Activated CD4-positive, alpha-beta T cell treated with anti-CD3 and anti-CD28 coated beads for 36 hours (primary cell): ENCODE results near the gene SLC8A2. TPM values are rescaled to one million over a fixed set of nuclear protein-coding genes. Genes with fewer than 3 reads are reported as not detected.
A peak's percentile ranks its signal among the peaks of the same experiment; 100 is the strongest.
"Not testable (repeated sequence)": the region's sequence is repeated elsewhere in the genome, so short reads cannot be mapped to it uniquely, and the experiment has no call there.

Experiments used
- ATAC-seq: fragments of 200-7000 bp; cut with Tn5 transposase; one replicate; pipeline ENCODE4 v1.10.0; 2021; ENCODE audit warnings: mild to moderate bottlenecking, moderate library complexity
- CTCF ChIA-PET: fragments of 350-600 bp; sonication (Branson Sonifier 250); formaldehyde crosslinking; loops from one replicate; lab custom pipeline; 2021; ENCODE audit warnings: antibody characterized with exemption; lab: Charles Lee
- POLR2A ChIA-PET: fragments of 350-600 bp; sonication (Branson Sonifier 250); formaldehyde crosslinking; loops from one replicate; lab custom pipeline; 2021; ENCODE audit warnings: antibody characterized with exemption, inconsistent platforms; lab: Charles Lee
- DNase-seq: peaks from one replicate; pipeline ENCODE4 v3.0.0-alpha.2; 2020
- H3K27ac Mint-ChIP-seq: one replicate; pipeline ENCODE4 v1.8.0; 2021; ENCODE audit warnings: mixed read lengths
- H3K27me3 Mint-ChIP-seq: one replicate; pipeline ENCODE4 v1.8.0; 2021; ENCODE audit warnings: mixed read lengths
- H3K36me3 Mint-ChIP-seq: one replicate; pipeline ENCODE4 v1.8.0; 2021; ENCODE audit warnings: low read depth, mixed read lengths
- H3K4me1 Mint-ChIP-seq: one replicate; pipeline ENCODE4 v1.8.0; 2021; ENCODE audit warnings: mixed read lengths
- H3K4me3 Mint-ChIP-seq: one replicate; pipeline ENCODE4 v1.8.0; 2021; ENCODE audit warnings: mild to moderate bottlenecking, moderate library complexity, mixed read lengths
- H3K9me3 Mint-ChIP-seq: one replicate; pipeline ENCODE4 v1.8.0; 2021; ENCODE audit warnings: low read depth, mixed read lengths
- intact Hi-C, 2 experiments: fragments of 100-400 bp; cut with DNase I in 1 of 2; cut with micrococcal nuclease in 1 of 2; formaldehyde crosslinking; loops; one replicate each; pipeline versions ENCODE4 v1.14.2 to v1.15.1; 2022 to 2024; cut with DNase I, micrococcal nuclease
- total RNA-seq, 2 experiments: library from RNA; stranded (reverse); gene quantifications; one replicate each; pipeline ENCODE4 v1.2.3, GENCODE V29; 2021

Gene SLC8A2
- total RNA-seq, 2 experiments from 2014 or later, result 0.11 to 0.23 TPM

DNA sequence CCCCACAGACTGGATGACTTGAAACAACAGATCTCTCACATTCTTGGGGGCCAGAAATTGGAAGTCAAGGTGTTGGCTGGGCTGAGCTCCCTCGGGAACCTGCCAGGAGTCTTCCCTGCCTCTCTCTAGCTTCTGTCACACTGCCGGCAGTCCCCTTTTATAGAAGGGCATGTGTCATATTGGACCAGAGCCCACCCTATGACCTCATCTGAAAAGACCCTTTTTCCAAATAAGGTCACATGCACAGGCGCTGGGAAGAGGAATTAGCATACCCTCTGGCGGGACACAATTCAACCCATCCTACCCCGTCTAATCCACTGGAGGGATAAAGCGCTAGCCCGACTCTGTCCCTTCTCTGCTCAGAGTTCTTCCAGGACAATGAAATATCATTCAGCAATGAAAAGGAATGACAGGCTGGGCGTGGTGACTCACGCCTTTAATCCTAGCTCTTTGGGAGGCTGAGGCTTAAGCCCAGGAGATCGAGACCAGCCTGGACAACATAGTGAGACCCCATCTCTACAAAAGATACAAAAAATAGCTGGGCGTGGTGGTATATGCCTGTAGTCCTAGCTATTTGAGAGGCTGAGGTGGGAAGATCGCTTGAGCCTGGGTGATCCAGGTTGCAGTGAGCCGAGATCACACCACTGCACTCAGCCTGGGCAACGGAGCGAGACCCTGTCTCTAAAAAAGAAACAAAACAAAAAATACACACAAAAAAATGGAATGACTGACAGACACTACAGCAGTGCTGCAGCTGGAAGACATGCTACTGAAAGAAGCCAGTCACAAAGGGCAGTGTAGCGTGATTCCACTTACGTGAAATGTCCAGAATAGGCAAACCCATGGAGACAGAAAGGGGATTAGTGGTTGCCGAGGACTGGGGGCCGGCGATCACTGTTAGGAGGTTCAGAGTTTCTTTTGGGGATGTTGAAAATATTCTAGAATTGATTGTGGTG is 80.9 kb downstream of the SLC8A2 start:
- no peaks in the 10 kb centered on the region for H3K4me1 Mint-ChIP-seq
- CTCF ChIA-PET, result interaction anchor here (0.5 to 3.7 kb wide), 17 partner anchors 8 to 354 kb away, joined by 3 to 40 read pairs (median 3); partner anchors contain the start of genes DHX34 and NOP53
- ATAC-seq (no peak), DNase-seq (no peak)
- POLR2A ChIA-PET, result no interaction called here
- no peaks in the 10 kb centered on the region for H3K36me3 Mint-ChIP-seq
- H3K9me3 Mint-ChIP-seq, result no peaks in the 10 kb centered on the region
- H3K27ac Mint-ChIP-seq, result no peak overlapping the region
- no peak overlapping the region for H3K4me3 Mint-ChIP-seq
- no peaks in the 10 kb centered on the region for H3K27me3 Mint-ChIP-seq
- intact Hi-C loops, result loop anchor here (1.0 to 5.0 kb wide), 3 partner anchors 36 to 109 kb away; no protein-coding TSS in a partner anchor

DNA sequence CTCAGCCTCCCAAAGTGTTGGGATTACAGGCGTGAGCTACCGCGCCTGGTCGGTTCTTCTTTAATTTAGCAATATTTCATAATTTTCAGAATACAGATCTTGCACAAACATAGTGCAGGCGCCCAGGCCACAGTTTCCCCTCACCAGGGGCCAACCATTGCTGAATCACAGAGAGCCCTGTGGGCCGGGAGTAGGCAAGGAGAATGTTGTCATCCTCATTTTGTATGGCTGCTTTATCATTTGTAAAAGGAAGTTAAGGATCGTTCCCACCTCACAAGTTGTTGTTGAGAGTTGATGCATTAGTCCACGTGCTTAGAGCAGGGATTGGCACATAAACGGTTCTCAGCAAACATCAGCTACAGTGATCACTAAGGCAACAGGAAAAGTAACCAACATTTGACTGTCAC is 82.5 kb downstream of the SLC8A2 start:
- Mint-ChIP-seq H3K36me3 (no peaks in the 10 kb centered on the region), H3K27ac (no peak overlapping the region), H3K27me3 (no peaks in the 10 kb centered on the region), H3K9me3 (no peaks in the 10 kb centered on the region), H3K4me3 (no peak overlapping the region), H3K4me1 (no peaks in the 10 kb centered on the region)
- intact Hi-C loops, result no loop called here
- ChIA-PET POLR2A (interaction anchor here (0.6 kb wide), 1 partner anchor 15 kb away, joined by 3 read pairs; no protein-coding TSS in a partner anchor), CTCF (interaction anchor here (0.6 to 1.1 kb wide), 5 partner anchors 14 to 721 kb away, joined by 3 to 4 read pairs (median 3); partner anchors contain the start of genes DHX34 and PLA2G4C)
- ATAC-seq, result no peak
- DNase-seq, result no peak

DNA sequence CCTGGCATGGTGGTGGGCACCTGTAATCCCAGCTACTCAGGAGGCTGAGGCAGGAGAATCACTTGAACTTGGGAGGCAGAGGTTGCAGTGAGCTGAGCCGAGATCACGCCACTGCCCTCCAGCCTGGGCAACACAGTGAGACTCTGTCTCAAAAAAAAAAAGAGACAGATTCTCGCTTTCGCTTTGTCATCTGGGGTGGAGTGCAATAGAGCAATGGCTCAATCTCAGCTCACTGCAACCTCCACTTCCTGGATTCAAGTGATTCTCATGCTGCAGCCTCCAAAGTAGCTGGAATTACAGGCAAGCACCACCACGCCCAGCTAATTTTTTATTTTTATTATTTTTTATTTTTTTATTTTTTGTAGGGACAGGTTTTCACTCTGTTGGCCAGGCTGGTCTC is 83.0 kb downstream of the SLC8A2 start:
- intact Hi-C loops, DNase-seq, H3K27ac Mint-ChIP-seq, H3K4me3 Mint-ChIP-seq, H3K9me3 Mint-ChIP-seq, H3K4me1 Mint-ChIP-seq, H3K27me3 Mint-ChIP-seq, ATAC-seq, H3K36me3 Mint-ChIP-seq: not testable (repeated sequence)
- CTCF ChIA-PET, result interaction anchor here (0.6 to 1.1 kb wide), 5 partner anchors 14 to 722 kb away, joined by 3 to 4 read pairs (median 3); partner anchors contain the start of genes DHX34 and PLA2G4C
- POLR2A ChIA-PET, result interaction anchor here (0.6 kb wide), 3 partner anchors 14 to 481 kb away, joined by 3 read pairs; partner anchors contain the start of gene DHX34

DNA sequence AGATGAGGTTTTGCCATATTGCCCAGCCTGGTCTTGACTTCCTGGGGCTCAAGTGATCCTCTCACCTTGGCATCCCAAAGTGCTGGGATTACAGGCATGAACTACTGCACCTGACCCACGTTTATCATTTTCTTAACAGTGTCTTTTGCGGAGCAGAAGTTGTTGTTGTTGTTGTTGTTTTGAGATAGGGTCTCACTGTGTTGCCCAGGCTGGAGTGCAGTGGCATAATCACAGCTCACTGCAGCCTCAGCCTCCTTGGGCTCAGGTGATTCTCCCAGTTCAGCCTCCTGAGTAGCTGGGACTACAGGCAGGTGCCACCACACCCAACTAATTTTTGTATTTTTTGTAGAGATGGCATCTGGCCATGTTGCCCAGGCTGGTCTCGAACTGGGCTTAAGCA is 84.1 kb downstream of the SLC8A2 start:
- CTCF ChIA-PET, result not testable (repeated sequence)

DNA sequence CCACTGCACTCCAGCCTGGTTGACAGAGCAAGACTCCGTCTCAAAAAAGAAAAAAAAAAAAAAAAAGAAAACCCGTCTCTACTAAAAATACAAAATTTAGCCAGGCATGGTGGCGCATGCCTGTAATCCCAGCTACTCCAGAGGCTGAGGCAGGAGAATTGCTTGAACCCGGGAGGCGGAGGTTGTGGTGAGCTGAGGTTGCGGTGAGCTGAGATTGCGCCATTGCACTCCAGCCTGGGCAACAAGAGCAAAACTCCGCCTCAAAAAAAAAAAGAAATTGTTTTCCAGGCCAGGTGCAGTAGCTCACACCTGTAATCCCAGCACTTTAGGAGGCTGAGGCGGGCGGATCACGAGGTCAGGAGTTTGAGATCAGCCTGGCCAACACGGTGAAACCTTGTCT is 85.1 kb downstream of the SLC8A2 start:
- intact Hi-C loops, ATAC-seq, CTCF ChIA-PET, H3K9me3 Mint-ChIP-seq, H3K27ac Mint-ChIP-seq, H3K4me3 Mint-ChIP-seq, DNase-seq, H3K36me3 Mint-ChIP-seq, H3K27me3 Mint-ChIP-seq, POLR2A ChIA-PET, H3K4me1 Mint-ChIP-seq: not testable (repeated sequence)

More for the DNA sequence above, 84.1 kb downstream of the SLC8A2 start:
- ATAC-seq, H3K9me3 Mint-ChIP-seq, DNase-seq, POLR2A ChIA-PET, H3K4me1 Mint-ChIP-seq, H3K4me3 Mint-ChIP-seq, H3K27me3 Mint-ChIP-seq, H3K36me3 Mint-ChIP-seq, intact Hi-C loops, H3K27ac Mint-ChIP-seq: not testable (repeated sequence)

DNA sequence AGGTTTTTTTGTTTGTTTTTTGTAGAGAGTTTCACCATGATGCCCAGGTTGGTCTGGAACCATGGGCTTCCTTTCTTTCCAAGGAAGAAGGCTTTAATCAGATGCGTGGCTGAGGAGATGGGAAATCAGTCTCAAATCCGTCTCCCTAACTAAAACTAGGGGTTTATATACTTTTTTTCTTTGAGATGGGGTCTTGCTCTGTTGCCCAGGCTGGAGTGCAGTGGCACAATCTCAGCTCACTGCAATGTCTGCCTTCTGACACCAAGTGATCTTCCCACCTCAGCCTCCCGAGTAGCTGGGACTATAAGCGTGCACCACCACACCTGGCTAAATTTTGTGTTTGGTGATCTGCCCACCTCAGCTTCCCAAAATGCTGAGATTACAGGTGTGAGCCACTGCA is 87.2 kb downstream of the SLC8A2 start:
- H3K27ac Mint-ChIP-seq, ATAC-seq, DNase-seq, H3K27me3 Mint-ChIP-seq, intact Hi-C loops, H3K9me3 Mint-ChIP-seq, H3K4me3 Mint-ChIP-seq: not testable (repeated sequence)
- ChIA-PET CTCF (interaction anchor here (0.9 kb wide), 1 partner anchor 35 kb away, joined by 3 read pairs; the partner anchor contains the start of gene DHX34), POLR2A (interaction anchor here (0.7 kb wide), 1 partner anchor 257 kb away, joined by 4 read pairs; no protein-coding TSS in a partner anchor)
- Mint-ChIP-seq H3K4me1 (peaks cover 13% of the 10 kb centered on the region), H3K36me3 (peaks cover 19% of the 10 kb centered on the region)

DNA sequence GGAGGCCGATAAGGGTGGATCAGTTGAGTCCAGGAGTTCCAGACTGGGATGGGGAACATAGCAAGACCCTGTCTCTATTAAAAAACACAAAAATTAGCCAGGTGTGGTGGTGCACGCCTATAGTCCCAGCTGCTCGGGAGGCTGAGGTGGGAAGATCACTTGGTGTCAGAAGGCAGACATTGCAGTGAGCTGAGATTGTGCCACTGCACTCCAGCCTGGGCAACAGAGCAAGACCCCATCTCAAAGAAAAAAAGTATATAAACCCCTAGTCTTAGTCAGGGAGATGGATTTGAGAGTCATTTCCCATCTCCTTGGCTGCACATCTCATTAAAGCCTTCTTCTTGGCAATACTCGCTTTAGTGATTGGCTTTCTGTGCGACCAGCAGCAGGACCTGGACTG is 87.8 kb downstream of the SLC8A2 start:
- ATAC-seq, H3K27me3 Mint-ChIP-seq, DNase-seq, H3K9me3 Mint-ChIP-seq, H3K27ac Mint-ChIP-seq, intact Hi-C loops, H3K4me3 Mint-ChIP-seq: not testable (repeated sequence)
- ChIA-PET CTCF (interaction anchor here (0.9 to 2.8 kb wide), 3 partner anchors 8 to 35 kb away, joined by 3 to 10 read pairs (median 3); partner anchors contain the start of gene DHX34), POLR2A (interaction anchor here (0.7 kb wide), 1 partner anchor 256 kb away, joined by 4 read pairs; no protein-coding TSS in a partner anchor)
- peaks cover 13% of the 10 kb centered on the region for H3K4me1 Mint-ChIP-seq
- H3K36me3 Mint-ChIP-seq, result peaks cover 25% of the 10 kb centered on the region

DNA sequence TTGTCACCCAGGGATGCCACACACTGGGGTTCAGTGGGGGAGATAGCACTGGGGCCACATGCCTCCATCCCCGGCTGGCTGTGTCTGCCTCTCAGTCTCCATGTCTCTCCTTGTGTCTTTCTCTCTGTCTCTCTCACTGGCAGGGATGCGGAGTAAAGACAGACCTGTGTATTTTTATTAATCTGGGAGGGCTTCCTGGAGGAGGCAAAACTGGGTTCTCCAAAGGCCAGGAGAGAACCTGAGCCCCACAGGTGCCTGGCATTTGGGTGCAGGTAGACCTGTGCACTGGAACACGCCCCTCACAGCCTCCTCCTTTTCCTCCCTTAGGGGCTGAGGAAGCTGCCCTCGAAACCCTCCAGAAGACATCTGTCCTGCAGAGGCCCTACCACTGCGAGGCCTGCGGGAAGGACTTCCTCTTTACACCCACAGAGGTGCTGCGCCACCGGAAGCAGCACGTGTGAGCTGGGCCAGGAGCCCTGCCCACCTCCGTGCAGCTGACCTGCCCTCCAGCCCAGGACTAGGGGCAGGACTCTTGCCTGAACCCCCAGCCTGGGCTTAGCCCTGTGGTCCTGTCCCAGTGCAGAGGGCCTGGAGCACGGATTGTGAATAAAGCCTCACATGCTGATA is 89.9 kb downstream of the SLC8A2 start:
- H3K27me3 Mint-ChIP-seq, result no peaks in the 10 kb centered on the region
- H3K4me3 Mint-ChIP-seq, result no peak overlapping the region
- DNase-seq, result peak; percentile 22
- no peaks in the 10 kb centered on the region for H3K9me3 Mint-ChIP-seq
- no peak for ATAC-seq
- H3K4me1 Mint-ChIP-seq, result peaks cover 13% of the 10 kb centered on the region
- intact Hi-C loops, result no loop called here
- CTCF ChIA-PET, result interaction anchor here (2.8 kb wide), 1 partner anchor 10 kb away, joined by 10 read pairs; no protein-coding TSS in a partner anchor
- peaks cover 30% of the 10 kb centered on the region for H3K36me3 Mint-ChIP-seq
- POLR2A ChIA-PET, result no interaction called here
- H3K27ac Mint-ChIP-seq, result peak overlapping the region; percentile 43

DNA sequence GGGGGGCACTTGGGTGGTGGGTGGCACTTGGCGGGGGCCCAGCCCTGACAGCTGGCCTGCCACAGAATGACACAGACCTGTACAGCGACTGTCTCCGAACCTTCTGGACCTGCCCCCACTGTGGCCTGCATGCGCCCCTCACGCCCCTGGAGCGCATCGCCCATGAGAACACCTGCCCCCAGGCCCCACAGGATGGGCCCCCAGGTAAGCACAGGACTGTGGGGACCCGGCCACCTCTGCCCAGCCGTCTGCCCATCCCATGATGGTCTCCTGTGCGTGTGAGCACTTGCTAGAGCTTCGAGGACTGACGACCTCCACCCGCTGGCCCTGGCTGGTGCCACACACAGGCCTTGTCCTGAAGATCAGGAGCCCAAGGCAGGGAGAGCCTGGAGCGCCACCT is 90.6 kb downstream of the SLC8A2 start:
- intact Hi-C loops, result no loop called here
- no peak overlapping the region for H3K4me3 Mint-ChIP-seq
- no peaks in the 10 kb centered on the region for H3K9me3 Mint-ChIP-seq
- CTCF ChIA-PET, result interaction anchor here (2.8 kb wide), 1 partner anchor 10 kb away, joined by 10 read pairs; no protein-coding TSS in a partner anchor
- no peaks in the 10 kb centered on the region for H3K27me3 Mint-ChIP-seq
- no peak overlapping the region for H3K27ac Mint-ChIP-seq
- H3K4me1 Mint-ChIP-seq, result peaks cover 13% of the 10 kb centered on the region
- POLR2A ChIA-PET, result no interaction called here
- no peak for ATAC-seq
- DNase-seq, result no peak
- H3K36me3 Mint-ChIP-seq, result peaks cover 30% of the 10 kb centered on the region

DNA sequence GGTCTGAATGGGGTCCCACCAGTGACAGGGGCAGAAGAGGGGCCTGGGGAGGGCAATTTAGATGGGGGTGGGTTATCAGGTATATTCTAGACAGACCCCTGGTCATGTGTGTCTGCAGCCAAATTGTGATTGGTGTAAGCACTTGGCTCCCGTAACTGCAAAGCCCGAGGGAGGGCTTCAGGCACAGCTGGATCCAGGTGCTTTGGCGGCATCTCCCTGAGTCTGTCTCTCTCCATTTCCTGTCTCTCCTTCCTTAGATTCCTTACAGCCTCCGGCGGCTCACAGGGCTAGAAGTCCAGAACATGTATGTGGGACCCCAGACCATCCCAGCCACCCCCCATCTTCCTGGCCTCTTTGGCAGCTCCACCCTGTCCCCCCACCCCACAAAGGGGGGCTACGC is 91.1 kb downstream of the SLC8A2 start:
- POLR2A ChIA-PET, result no interaction called here
- peaks cover 13% of the 10 kb centered on the region for H3K4me1 Mint-ChIP-seq
- no peaks in the 10 kb centered on the region for H3K9me3 Mint-ChIP-seq
- intact Hi-C loops, result no loop called here
- H3K36me3 Mint-ChIP-seq, result peaks cover 32% of the 10 kb centered on the region
- no peak for ATAC-seq
- no peak for DNase-seq
- no peaks in the 10 kb centered on the region for H3K27me3 Mint-ChIP-seq
- CTCF ChIA-PET, result interaction anchor here (0.7 kb wide), 1 partner anchor 53 kb away, joined by 3 read pairs; no protein-coding TSS in a partner anchor
- H3K27ac Mint-ChIP-seq, result no peak overlapping the region
- no peak overlapping the region for H3K4me3 Mint-ChIP-seq
